Uterus (tissue), 4 donors: Measurements from ENCODE around the gene ATP5ME. TPM values are rescaled to one million over a fixed set of nuclear protein-coding genes. Genes with fewer than 3 reads are reported as not detected.
"Not testable (repeated sequence)": the region's sequence is repeated elsewhere in the genome, so short reads cannot be mapped to it uniquely, and the experiment has no call there.

Experiments used
- DNase-seq, 2 donors: peaks; one replicate each; pipeline ENCODE4 v3.0.0-alpha.2; 2019 to 2020
- H3K27ac ChIP-seq, 2 donors: fragments of 200-600 bp; sonication (generic); 1 replicate in 1 of 2; 2 replicates in 1 of 2; pipeline ENCODE4 v1.5.1; 2016 to 2018
- H3K27me3 ChIP-seq, 2 donors: fragments of 200-600 bp; sonication (generic); one replicate each; pipeline ENCODE4 v1.5.1; 2018 to 2019; ENCODE audit warnings: control low read depth in 1 of 2
- H3K36me3 ChIP-seq, 2 donors: fragments of 200-600 bp; sonication (generic); one replicate each; pipeline ENCODE4 v1.5.1; 2019; ENCODE audit warnings: control low read depth in 1 of 2
- H3K4me1 ChIP-seq, 2 donors: fragments of 200-600 bp; sonication (generic); one replicate each; pipeline ENCODE4 v1.5.1; 2018 to 2019; ENCODE audit warnings: control low read depth in 1 of 2
- H3K4me3 ChIP-seq, 2 donors: fragments of 200-600 bp; sonication (generic); 1 replicate in 1 of 2; 2 replicates in 1 of 2; pipeline ENCODE4 v1.5.1; 2018 to 2019; ENCODE audit warnings: mild to moderate bottlenecking in 1 of 2
- H3K9me3 ChIP-seq, 2 donors: fragments of 200-600 bp; sonication (generic); one replicate each; pipeline ENCODE4 v1.5.1; 2019; ENCODE audit warnings: control low read depth in 1 of 2
- POLR2A ChIP-seq, 2 donors: fragments of 450-650 bp; IDR thresholded peaks; one replicate each; pipeline ENCODE4 v1.6.1; 2016; ENCODE audit warnings: antibody characterized with exemption in 2 of 2, mild to moderate bottlenecking in 1 of 2, moderate library complexity in 1 of 2
- intact Hi-C: fragments of 100-400 bp; cut with DNase I; formaldehyde crosslinking; loops from one replicate; pipeline ENCODE4 v1.15.1; 2023; ENCODE audit warnings: low total_unique reads
- total RNA-seq, 4 donors: library from RNA; depleted of rRNA in 3 of 4; stranded (reverse); fragments of >200 nt in 3 of 4; gene quantifications; one replicate each; pipeline versions ENCODE4 v1.1.0 to v1.2.4, GENCODE V29; 2014 to 2023
- TF ChIP-seq, protein P1 (sequence below), 4 experiments: fragments of 200-600 bp in 2 of 4; fragments of 450-650 bp in 2 of 4; sonication (generic) in 2 of 4; IDR thresholded peaks; one replicate each; pipeline ENCODE4 v1.5.1; 2016 to 2019; ENCODE audit warnings: antibody characterized with exemption in 4 of 4, mild to moderate bottlenecking in 2 of 4, moderate library complexity in 1 of 4
- donor health status: DM: yes; HTN: yes; CAD: no.

The ATP5ME gene
- total RNA-seq, 4 donors from 2014 or later, result 24.1 to 168 (median 64.2) TPM

DNA sequence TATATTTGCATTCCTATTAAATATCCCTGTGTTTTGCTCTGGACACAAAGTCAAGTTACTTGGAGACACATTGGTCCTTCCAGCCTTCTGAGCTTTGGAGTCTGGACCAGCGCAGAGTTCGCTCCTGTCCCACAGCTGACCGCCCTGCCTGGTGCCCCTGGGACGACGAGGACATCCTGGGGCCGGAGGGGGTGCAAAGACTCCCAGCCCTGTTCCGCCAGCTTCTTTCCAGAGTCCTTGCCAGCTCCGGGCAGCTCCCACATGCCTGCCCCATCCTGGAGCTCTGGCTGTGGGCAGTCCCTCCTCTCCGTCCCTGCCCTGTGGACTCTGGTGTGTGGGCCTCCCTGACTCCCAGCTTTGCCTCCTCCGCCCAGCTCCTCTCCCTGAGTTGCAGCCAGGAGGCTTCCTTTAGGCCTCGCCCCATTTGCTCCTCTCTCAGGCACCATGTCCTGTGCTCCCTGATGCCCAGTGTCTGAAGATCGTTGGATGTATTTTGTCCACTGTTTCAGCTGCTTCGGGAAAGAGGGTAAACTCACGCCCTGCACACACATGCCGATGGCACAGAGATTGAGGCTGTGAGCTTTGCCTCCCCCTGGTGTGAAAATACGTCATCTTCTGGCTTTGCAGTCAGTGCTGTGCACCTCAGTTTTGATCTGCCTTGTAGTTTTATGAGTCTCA is 26.6 kb upstream of the ATP5ME start:
- Histone ChIP-seq H3K4me3 (no peak overlapping the region), H3K9me3 (no peaks in the 10 kb centered on the region), H3K27ac (no peak overlapping the region), H3K36me3 (no peaks in the 10 kb centered on the region), H3K27me3 (no peaks in the 10 kb centered on the region), H3K4me1 (peaks cover 0 to 4% of the 10 kb centered on the region in 2 donors)
- TF ChIP-seq POLR2A (IDR thresholded peaks at IDR 0.05), result no peak
- intact Hi-C loops, result no loop called here
- DNase-seq, result no peak

DNA sequence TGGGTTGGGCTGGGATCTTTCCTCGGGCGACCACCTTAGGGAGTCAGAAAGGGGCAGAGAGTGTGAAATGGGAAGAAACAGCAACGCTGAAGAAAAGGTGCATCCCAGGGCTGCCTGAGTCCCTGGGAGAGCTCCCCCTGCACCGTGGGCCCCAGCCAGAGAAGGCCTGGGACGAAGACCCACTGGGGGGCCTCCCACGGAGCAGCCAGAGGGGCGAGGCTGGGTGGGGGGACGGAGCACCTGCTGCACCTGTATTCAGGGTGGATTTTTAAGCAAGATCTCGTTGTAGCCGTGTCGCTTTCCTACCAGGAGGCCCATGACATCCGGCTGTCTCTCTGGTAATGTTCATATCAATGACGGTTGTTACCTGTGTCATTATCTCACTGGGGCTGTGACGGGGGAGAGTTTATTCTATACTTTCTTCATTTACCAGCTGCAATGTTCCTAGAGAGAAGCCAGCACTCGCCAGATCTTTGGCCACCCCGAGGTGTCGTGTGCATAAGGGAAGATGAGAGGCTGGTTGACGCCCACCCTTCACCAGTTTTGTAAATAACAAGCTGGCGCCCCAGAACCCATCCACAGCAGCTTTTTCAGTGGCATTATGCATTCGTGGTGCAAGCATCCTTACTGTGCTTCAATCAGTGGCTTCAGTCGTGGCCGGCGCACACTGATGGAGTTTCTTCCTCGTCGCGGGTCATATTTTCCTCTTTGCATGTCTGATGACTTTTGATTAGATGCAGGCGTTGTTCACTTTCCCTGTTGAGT is 25.9 kb upstream of the ATP5ME start:
- TF ChIP-seq, protein P1, sequence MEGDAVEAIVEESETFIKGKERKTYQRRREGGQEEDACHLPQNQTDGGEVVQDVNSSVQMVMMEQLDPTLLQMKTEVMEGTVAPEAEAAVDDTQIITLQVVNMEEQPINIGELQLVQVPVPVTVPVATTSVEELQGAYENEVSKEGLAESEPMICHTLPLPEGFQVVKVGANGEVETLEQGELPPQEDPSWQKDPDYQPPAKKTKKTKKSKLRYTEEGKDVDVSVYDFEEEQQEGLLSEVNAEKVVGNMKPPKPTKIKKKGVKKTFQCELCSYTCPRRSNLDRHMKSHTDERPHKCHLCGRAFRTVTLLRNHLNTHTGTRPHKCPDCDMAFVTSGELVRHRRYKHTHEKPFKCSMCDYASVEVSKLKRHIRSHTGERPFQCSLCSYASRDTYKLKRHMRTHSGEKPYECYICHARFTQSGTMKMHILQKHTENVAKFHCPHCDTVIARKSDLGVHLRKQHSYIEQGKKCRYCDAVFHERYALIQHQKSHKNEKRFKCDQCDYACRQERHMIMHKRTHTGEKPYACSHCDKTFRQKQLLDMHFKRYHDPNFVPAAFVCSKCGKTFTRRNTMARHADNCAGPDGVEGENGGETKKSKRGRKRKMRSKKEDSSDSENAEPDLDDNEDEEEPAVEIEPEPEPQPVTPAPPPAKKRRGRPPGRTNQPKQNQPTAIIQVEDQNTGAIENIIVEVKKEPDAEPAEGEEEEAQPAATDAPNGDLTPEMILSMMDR (IDR thresholded peaks at IDR 0.05), result no peak
- TF ChIP-seq POLR2A (IDR thresholded peaks at IDR 0.05), result no peak
- H3K27me3 ChIP-seq, result no peaks in the 10 kb centered on the region
- H3K27ac ChIP-seq, result no peak overlapping the region
- intact Hi-C loops, result no loop called here
- H3K36me3 ChIP-seq, result no peaks in the 10 kb centered on the region
- DNase-seq, result no peak
- H3K9me3 ChIP-seq, result no peaks in the 10 kb centered on the region
- no peak overlapping the region for H3K4me3 ChIP-seq
- H3K4me1 ChIP-seq, result peaks cover 0 to 1% of the 10 kb centered on the region in 2 donors

DNA sequence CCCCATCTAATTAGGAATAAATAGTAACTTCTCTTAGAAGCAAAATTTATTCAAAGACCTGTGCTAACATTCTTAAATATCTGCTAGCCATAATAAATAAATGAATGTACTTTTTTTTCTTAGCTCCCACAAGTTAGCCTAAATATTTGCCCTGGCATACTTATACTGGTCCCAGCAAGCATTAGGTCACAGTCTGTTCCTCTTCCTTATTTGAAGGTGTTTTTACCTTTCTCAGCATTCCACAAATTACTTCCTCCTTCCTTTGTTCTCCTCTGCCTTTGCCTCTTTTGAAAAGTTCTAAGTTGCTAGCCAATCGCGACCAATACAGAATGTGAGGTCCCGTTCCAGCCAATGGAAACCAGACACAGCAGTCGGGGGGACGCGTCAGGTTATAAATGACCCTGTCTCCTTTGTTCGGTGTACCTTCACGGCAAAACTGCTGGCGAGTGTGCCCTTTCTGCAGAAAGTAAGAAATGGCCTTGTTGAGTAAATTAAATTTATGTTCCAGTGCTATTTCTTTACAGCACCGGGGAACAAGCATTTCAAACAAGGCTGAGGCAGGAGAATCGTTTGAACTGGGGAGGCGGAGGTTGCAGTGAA is 20.4 kb upstream of the ATP5ME start:
- H3K4me3 ChIP-seq, H3K27ac ChIP-seq, H3K4me1 ChIP-seq, H3K36me3 ChIP-seq, intact Hi-C loops, H3K9me3 ChIP-seq, DNase-seq, H3K27me3 ChIP-seq: not testable (repeated sequence)

DNA sequence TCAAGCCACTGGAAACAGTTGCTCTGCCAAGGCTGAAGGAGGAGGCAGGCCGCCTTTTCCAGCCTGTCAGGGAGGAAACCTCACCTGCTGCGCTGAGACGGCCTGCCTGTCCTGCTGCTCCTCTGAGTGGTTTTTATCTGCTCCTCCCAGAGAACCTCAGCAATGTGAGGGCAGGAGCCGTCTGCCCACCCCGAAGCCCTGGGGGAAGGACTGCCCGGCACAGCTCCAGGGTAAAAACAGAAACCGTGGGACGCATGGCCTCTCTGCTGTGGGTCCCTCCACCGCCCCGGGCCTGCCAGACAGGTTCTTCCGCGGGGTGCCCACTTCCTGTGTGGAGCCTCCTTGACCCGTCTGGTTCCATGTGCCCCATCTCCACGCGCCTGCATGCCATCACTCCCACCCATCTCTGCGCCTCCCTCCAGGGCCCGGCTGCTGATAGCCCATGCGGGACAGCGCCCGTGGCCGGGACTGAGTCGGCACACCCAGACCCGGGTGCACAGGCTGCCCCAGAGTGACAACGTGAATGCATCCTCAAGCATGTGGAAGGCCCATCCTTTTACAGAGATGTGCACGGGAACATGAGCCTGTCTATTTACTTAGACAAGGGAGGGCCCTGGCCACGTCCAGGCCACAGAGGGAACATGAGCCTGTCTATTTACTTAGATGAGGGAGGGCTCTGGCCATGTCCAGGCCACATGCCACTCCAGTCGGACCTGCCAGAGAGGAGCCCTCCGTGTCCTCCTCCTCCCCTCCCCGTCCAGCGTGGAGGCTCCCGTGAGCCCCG is 18.9 kb upstream of the ATP5ME start:
- Histone ChIP-seq H3K4me1 (peaks cover 0 to 11% of the 10 kb centered on the region in 2 donors), H3K9me3 (no peaks in the 10 kb centered on the region), H3K36me3 (no peaks in the 10 kb centered on the region), H3K27me3 (no peaks in the 10 kb centered on the region), H3K4me3 (no peak overlapping the region), H3K27ac (no peak overlapping the region)
- no peak for TF ChIP-seq POLR2A (IDR thresholded peaks at IDR 0.05)
- TF ChIP-seq, protein P1 (IDR thresholded peaks at IDR 0.05), result no peak
- intact Hi-C loops, result no loop called here
- no peak for DNase-seq

DNA sequence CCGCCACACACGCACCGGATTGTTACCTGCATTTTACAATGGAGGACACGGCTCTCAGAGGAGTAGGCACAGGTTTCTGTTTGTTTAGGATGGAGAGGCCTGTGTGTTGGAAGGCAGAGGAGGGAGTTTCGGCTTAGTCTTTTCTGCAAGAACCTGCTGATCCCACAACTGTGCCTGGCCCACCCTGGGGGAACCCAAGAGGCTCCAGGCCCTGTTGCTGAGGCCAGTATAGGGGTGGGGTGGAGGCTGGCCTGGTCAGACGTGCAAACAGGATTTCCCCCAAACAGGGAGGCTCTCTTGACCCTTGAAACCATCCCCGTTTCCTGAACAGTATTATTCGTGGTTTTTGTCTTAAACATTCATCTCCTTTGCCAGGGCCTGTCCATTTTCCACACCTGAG is 15.6 kb upstream of the ATP5ME start:
- H3K27me3 ChIP-seq, result no peaks in the 10 kb centered on the region
- TF ChIP-seq POLR2A (IDR thresholded peaks at IDR 0.05), result no peak
- TF ChIP-seq, protein P1 (IDR thresholded peaks at IDR 0.05), result no peak
- H3K4me1 ChIP-seq, result peaks cover 0 to 21% of the 10 kb centered on the region in 2 donors
- peak overlapping the region in 1 of 2 donors; percentile 36 for H3K4me3 ChIP-seq
- no peaks in the 10 kb centered on the region for H3K36me3 ChIP-seq
- peak overlapping the region; percentile 77 for H3K27ac ChIP-seq
- intact Hi-C loops, result no loop called here
- H3K9me3 ChIP-seq, result no peaks in the 10 kb centered on the region
- DNase-seq, result no peak
